Smooth muscle cell (in vitro differentiated cells): ENCODE results near the gene PCDH15. TPM values are rescaled to one million over a fixed set of nuclear protein-coding genes. Genes with fewer than 3 reads are reported as not detected.

Source experiments
- DNase-seq: peaks from one replicate; lab custom pipeline; 2025; ENCODE audit not compliant: unreplicated experiment; lab: John Stamatoyannopoulos, UW
- H2AFZ ChIP-seq: fragments of 200-600 bp; sonication (generic); 2 replicates; pipeline ENCODE4 v1.6.0; 2016; ENCODE audit warnings: antibody characterized with exemption, low read depth, mild to moderate bottlenecking
- H3F3A ChIP-seq: fragments of 200-600 bp; sonication (generic); 2 replicates; pipeline ENCODE4 v1.6.0; 2017; ENCODE audit warnings: antibody characterized with exemption, low read depth
- H3K27ac ChIP-seq: fragments of 200-600 bp; sonication (generic); 2 replicates; pipeline ENCODE4 v1.5.1; 2016; ENCODE audit warnings: low read depth, mild to moderate bottlenecking
- H3K27me3 ChIP-seq: fragments of 200-600 bp; sonication (generic); 2 replicates; pipeline ENCODE4 v1.6.1; 2016; ENCODE audit warnings: low read depth, mild to moderate bottlenecking
- H3K36me3 ChIP-seq: fragments of 200-600 bp; sonication (generic); 2 replicates; pipeline ENCODE4 v1.5.1; 2016; ENCODE audit warnings: low read depth
- H3K4me1 ChIP-seq: fragments of 200-600 bp; sonication (generic); 2 replicates; pipeline ENCODE4 v1.5.1; 2016; ENCODE audit warnings: low read depth
- H3K4me2 ChIP-seq: fragments of 200-600 bp; sonication (generic); 2 replicates; pipeline ENCODE4 v1.6.0; 2016; ENCODE audit warnings: mild to moderate bottlenecking
- H3K4me3 ChIP-seq: fragments of 200-600 bp; sonication (generic); 2 replicates; pipeline ENCODE4 v1.5.1; 2016; ENCODE audit warnings: mild to moderate bottlenecking
- H3K79me2 ChIP-seq: fragments of 200-600 bp; sonication (generic); 2 replicates; pipeline ENCODE4 v1.6.0; 2016; ENCODE audit warnings: low read depth, mild to moderate bottlenecking
- H3K9ac ChIP-seq: fragments of 200-600 bp; sonication (generic); 2 replicates; pipeline ENCODE4 v1.6.0; 2016; ENCODE audit warnings: low read depth
- H3K9me3 ChIP-seq: fragments of 200-600 bp; sonication (generic); replicated peaks from 2 replicates; pipeline ENCODE4 v1.5.1; 2016; ENCODE audit warnings: low read depth
- H4K20me1 ChIP-seq: fragments of 200-600 bp; sonication (generic); 2 replicates; pipeline ENCODE4 v1.6.0; 2016; ENCODE audit warnings: low read depth
- CTCF ChIP-seq: fragments of 200-600 bp; sonication (generic); IDR thresholded peaks from 2 replicates; pipeline ENCODE4 v1.5.1; 2017; ENCODE audit warnings: borderline replicate concordance, mild to moderate bottlenecking, antibody characterized with exemption; ENCODE audit not compliant: insufficient read depth, poor library complexity, severe bottlenecking
- WGBS: methylation state at CpG from one replicate; pipeline ENCODE4 v1.1.7; 2016; ENCODE audit warnings: low lambda C conversion rate; 5-methylcytosine and 5-hydroxymethylcytosine counted together
- polyA plus RNA-seq: library from polyadenylated mRNA; unstranded; fragments of >200 nt; fragmentation: Nextera tagmentation; extraction: Ambion mirVana; gene quantifications from 2 replicates; pipeline ENCODE4 v1.2.1, GENCODE V29; 2016
- total RNA-seq: library from RNA; depleted of rRNA; stranded (reverse); fragments of >200 nt; gene quantifications from 2 replicates; pipeline ENCODE4 v1.2.3, GENCODE V29; 2014

The PCDH15 gene
- total and polyA plus RNA-seq, 2 experiments from 2014 or later, result not detected

- no peak for DNase-seq
- Histone ChIP-seq H3K27ac (no peak overlapping the region), H2AFZ (no peak overlapping the region), H3K4me2 (no peak overlapping the region), H3K79me2 (no peaks in the 10 kb centered on the region), H3K36me3 (no peaks in the 10 kb centered on the region), H3K4me1 (no peaks in the 10 kb centered on the region), H3F3A (no peaks in the 10 kb centered on the region), H4K20me1 (no peaks in the 10 kb centered on the region), H3K9ac (no peak overlapping the region), H3K27me3 (no peaks in the 10 kb centered on the region), H3K4me3 (no peak overlapping the region), H3K9me3 (no peaks in the 10 kb centered on the region)
- 90% methylated on average over 3 of the region's 3 CpGs for WGBS
- no peak for TF ChIP-seq CTCF
Observed at GRCh38 chr10:53980210-53980609, 820.8 kb downstream of the PCDH15 start.

- Histone ChIP-seq H3K79me2 (no peaks in the 10 kb centered on the region), H3K4me1 (no peaks in the 10 kb centered on the region), H2AFZ (no peak overlapping the region), H4K20me1 (no peaks in the 10 kb centered on the region), H3F3A (no peaks in the 10 kb centered on the region), H3K27ac (no peak overlapping the region), H3K4me3 (no peak overlapping the region), H3K36me3 (no peaks in the 10 kb centered on the region), H3K9me3 (no peaks in the 10 kb centered on the region), H3K27me3 (no peaks in the 10 kb centered on the region), H3K9ac (no peak overlapping the region), H3K4me2 (no peak overlapping the region)
- 96% methylated on average over 3 of the region's 3 CpGs for WGBS
- TF ChIP-seq CTCF, result no peak
- no peak for DNase-seq
Observed at GRCh38 chr10:53978301-53978700, 822.7 kb downstream of the PCDH15 start.

GRCh38 chr10:53977267-53977666 lies 823.8 kb downstream of the PCDH15 start:
- Histone ChIP-seq H3K4me2 (no peak overlapping the region), H3K27me3 (no peaks in the 10 kb centered on the region), H3K4me1 (no peaks in the 10 kb centered on the region), H2AFZ (no peak overlapping the region), H3K9ac (no peak overlapping the region), H3K79me2 (no peaks in the 10 kb centered on the region), H4K20me1 (no peaks in the 10 kb centered on the region), H3K36me3 (no peaks in the 10 kb centered on the region), H3F3A (no peaks in the 10 kb centered on the region), H3K27ac (no peak overlapping the region), H3K9me3 (no peaks in the 10 kb centered on the region), H3K4me3 (no peak overlapping the region)
- no peak for TF ChIP-seq CTCF
- 80% methylated on average over 2 of the region's 2 CpGs for WGBS
- DNase-seq, result no peak

- Histone ChIP-seq H3K9ac (no peak overlapping the region), H3K27me3 (no peaks in the 10 kb centered on the region), H3K36me3 (no peaks in the 10 kb centered on the region), H3K27ac (peak overlapping the region; percentile 41), H3K79me2 (no peaks in the 10 kb centered on the region), H3K4me2 (no peak overlapping the region), H3K4me1 (no peaks in the 10 kb centered on the region), H3F3A (no peaks in the 10 kb centered on the region), H2AFZ (no peak overlapping the region), H3K4me3 (no peak overlapping the region), H3K9me3 (no peaks in the 10 kb centered on the region), H4K20me1 (no peaks in the 10 kb centered on the region)
- no peak for TF ChIP-seq CTCF
- no peak for DNase-seq
- 42% methylated on average over 3 of the region's 3 CpGs for WGBS
Observed at GRCh38 chr10:53957401-53957800, 843.6 kb downstream of the PCDH15 start.
